ENCODE measurements around the gene AATK.

AATK gene

DNA sequence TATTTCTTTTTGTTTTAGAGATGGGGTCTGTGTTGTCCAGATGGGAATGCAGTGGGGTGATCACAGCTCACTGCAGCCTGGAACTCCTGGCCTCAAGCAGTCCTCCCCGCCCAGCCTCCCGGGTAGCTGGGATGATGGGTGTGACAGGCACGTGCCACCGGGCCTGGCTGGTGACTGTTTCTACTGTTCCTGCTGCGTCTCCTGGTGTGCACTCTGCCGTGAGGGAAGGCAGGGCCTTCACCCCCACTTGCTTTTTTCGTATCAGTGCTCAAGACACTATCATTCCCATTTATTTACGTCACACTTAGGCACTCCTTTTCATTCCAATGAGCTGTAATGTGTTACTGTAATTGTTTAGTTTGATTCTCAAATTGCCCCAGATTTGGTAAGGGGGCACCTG, 26.0 kb downstream of the AATK start:
- no peak for DNase-seq

DNA sequence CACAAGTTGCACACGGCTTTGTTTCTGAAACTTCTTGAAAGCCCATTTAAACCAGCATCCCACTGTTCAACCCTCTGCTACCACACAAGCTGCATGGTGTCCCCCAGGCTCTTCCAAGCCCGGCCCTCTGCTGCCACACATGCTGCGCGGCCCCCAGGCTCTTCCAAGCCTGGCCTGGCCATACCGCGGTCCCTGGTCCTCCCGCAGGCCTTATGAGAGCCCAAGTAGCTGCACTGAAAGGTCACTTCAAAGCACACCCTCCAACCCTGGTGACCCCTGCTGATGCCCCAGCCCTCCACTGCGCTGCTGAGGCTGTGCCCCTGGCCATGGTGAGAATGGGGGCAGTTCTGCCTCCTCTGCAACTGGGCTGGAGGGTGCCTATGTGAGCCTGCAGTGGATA, 26.6 kb downstream of the AATK start:
- no peak for DNase-seq

DNA sequence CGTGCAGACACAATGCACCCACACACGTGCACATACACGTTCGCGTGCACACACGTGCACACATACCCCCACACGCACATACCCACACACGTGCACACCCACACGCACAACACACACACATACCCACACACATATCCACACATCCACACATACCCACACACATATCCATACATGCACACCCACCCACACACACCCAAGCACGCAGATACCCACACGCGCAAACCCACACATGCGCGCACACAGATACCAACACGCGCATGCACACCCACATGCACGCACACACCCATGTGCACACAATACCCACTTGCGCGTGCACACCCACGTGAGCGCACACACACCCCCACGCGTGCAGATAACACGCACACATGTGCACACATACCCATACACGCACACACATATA, 27.5 kb downstream of the AATK start:
- DNase-seq: no peak

DNA sequence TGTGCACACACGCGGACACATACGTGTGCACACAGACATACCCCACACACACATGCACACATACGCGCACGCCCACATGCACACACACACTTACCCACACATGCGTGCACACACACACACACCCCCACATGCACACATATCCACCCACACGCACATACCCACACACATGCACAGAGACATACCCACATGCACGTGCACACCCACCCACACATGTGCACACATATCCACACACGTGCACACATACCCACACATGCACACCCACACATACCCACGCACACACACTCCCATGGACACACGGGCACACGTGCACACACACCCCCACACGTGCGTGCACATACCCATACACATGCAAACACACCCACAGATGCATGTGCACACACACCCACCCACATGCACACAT, 27.9 kb downstream of the AATK start:
- DNase-seq: no peak

DNA sequence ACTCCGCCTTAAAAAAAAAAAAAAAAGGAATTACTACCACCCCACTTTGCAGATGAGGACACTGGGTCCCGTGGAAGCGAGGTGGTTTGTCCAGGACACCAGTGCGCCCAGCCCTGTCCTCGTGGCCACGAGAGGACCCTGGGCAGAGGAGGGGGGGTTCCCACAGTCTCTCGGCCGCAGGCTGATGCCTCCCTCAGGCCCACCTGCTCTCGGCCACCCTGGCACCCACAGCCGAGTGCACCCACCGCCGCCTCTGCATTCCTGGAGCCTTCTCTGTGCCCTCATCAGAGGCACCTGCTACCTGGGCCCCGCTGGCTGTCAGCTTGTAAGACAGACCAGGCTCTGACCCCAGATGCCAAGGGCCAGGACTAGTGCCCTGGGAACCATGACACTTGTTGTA, 28.8 kb downstream of the AATK start:
- no peak for DNase-seq

DNA sequence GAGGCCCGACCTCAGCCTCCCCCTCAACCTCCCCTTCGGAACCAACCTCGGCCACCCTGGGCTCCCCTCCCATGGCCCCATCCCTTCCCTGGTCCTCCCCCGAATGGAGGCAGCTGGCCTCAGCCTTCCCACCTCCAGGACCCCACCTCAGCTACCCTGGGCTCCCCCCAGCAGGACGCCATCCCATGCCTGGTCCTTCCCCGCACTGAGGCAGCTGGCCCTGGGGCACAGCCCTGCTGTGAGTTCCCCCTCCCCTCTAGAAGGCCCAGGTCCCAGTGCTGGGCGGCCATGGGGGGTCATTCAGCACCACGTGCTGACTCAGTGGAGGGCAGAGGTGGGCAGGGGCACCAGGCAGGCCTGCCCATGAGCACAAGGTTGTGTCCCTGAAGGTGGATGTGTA, 29.7 kb downstream of the AATK start:
- no peak for DNase-seq

DNA sequence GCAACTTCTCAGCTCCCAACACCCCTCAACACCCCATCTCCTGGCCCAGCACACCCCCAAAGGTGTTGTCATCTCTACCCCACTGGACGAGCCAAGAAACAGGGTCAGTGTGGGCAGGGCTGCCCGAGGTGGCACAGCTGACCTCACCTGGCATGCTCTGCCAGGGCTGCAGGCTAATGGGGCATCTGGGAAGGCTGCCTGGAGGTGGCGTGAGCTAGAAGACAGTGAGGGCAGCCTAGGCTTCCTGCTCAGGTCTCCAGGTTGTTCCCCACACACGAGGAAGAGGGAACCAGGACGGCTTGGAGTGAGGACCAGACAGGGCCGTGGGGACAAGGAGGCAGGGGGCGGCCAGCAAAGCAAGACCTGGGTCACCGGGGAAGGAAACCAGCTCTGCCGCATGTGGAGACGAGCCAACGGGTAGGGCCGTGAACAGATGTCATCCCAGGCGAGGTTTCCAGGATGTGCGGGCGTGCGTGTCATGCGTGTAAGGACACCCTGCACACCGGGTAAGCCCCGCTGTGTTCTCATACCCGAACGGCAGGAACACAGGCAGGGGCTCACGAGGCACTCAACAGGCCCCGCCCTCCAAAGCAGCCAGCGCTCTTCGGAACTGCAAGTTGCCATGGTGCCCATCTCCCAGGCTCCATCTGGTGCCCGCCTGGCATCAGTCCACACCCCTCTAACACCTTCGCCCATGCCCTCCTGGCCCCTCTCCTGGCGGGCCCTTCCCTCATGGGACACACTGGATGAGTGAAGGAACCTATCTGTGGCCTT, 30.3 kb downstream of the AATK start:
- DNase-seq: no peak

DNA sequence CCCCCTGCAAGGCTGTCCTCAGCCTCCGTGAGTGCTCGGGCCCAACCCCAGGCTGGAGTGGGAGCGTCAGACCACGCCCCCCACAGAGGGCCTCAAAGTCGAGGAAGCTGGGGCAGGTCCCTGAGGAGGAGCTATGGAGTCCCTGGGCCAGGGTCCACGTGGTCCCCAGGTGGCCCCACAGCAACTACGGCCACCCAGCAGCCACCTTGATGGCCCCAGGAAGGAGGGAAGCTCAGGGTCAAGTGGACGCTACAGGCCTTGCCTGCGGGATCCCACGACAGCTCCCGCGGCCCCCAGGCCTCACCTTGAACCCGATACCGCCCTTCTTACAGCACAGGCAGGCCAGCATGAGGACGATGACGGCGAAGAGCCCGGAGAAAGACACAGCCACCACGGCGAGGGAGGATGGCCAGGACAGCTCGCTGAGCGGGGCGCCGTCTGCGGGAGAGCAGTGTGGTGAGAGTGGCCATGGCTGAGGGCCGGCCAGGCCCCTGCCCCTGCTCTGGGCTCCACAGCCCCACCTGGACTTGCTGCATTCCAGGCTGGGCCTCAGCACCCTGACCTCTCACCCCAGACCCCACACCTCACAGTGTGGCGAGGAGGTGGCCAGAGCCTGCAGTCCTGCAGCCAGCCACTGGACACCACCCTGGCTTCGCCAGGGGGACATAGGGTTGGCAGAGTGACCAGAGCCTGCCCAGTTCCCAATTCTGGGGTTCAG, 31.8 kb downstream of the AATK start:
- DNase-seq: no peak

DNA sequence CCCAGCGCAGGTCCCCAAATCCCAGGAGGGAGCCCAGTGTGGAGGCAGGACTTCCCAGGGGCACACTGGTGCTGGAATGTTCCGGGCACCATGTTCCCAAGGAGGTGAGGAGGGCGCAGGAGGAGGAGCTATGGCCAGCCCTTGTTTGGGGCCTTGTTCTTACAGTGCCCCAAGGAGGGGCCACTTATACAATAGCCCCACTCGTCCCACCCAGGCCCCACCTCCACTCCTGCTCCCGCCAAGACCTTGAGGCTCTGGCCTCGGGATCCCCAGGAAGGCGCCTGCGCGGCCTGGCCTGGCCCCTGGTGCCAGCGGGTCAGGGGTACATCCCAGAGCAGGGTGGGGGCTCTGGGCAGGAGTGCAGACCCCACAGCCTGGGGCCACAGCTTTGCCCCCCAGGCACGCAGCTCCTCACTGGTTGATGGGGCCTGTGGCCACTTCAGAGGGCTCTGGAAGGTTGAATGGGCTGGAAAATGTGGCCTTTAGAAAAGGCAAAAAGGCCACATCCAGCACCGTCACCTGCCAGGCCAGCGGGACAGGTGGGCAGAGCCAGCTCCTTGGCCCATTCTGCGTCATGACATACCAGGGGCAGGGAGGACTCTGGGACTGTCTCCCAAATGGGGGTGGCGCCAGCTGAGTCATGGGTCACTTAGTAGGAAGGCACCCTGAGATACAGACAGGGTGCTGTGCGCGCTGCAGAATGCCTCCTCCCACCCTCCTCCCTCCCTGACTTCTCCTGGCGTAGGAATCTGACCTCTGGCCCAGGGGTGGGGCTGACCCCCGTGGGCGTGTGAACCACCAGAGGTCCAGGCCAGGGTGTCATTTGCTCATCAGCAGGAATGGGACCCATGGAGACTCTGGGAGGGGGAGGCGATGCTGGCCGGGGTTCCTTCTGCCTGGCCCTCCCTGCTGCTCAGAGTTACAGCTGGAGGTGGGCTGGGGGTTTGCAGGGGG, 33.0 kb downstream of the AATK start:
- DNase-seq: no peak

DNA sequence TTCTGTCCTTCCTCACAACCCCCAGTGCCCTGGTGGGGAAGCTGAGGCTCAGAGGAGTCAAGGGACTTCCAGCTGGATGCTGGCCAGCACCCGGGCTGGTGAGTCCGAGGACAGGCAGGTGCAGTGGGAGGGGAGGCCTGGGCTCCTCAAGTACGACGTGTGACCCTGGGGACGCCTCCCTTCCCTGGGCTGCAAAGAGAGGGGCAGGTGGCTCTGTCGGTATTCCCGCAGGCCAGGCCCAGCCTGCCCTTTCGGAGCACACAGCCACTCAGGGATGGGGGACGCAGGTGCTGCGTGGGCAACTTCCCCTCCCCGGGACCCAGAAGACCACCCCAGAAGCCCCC, 33.9 kb downstream of the AATK start:
- DNase-seq: no peak

DNA sequence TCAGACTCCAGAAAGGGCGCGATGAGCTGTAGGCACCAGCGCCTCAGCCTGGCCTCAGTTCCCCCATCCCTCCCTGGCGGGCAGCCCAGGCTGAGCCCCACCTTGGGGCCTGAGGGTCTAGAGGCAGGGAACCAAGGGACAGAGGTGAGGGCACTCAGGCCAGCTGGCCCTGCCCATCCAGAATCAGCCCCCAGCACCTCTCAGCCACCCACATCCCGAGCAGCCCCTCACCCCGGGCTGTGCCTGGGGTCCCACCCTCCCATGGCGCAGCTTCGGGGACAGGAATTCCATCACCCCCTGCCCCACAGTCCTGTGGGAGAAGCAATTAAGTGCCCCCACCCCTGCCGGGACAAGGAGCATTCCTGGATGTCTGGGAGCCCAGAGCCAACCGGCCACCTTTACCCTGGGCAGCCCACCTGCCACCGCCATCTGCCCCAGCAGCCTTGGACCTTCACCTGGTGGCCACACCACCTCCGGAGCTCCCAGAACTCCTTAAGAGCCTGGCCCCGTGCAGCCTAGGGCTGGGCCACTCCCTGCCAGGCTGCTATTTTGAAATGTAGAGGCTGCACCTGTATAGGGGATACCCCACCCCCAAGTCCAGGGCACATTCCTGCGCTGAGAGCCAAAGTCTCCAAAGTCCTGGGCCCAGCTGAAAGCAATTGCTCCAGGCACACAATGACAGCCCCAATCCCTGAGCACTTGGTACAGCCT, 34.4 kb downstream of the AATK start:
- DNase-seq: no peak

DNA sequence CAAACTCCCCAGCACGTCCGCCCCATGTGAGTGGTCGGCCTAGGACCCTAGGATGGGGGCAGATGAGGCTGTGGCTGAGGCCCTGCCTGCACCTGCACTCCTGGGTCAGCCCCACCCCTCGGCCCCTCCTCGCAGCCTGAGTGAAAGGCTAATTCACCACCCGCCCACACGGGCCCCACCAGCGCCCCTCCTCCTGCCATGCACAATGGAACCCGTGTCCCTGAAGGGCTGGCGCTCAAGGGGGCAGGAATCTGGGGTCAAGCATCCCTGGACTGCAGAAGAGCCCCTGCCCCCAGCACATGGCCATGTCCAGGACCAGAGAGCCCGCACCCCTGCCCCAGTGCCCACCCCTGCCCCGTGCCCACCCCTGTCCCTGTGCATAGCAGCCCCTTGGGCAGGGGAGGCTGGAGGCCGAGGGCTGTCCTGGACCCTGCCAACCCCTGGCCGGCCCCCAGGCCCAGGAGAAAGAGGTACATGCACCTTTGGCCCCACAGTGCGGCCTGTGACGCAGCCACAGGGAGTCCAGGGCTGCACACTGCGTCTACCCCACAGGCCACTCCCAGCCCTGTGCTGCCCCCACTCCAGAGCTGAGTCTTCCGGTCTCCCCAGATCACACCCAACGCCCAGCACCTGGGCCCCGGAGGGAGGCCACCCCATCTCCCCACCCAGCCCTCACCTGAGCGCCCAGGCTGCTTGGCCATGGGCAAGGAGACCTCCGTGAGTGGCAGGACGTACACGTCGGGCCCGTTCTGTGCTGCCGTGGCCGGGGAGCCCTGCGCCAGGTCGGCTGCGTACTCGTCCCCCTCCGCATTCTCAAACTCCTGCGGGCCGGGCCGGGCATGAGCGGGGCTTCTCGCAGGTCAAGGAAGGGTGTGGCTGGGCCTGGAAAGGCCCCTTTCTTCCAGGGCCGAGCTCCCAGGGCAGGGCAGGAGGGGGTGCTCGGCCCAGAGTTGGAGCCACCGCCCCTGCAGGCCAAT, 35.3 kb downstream of the AATK start:
- DNase-seq: no peak

DNA sequence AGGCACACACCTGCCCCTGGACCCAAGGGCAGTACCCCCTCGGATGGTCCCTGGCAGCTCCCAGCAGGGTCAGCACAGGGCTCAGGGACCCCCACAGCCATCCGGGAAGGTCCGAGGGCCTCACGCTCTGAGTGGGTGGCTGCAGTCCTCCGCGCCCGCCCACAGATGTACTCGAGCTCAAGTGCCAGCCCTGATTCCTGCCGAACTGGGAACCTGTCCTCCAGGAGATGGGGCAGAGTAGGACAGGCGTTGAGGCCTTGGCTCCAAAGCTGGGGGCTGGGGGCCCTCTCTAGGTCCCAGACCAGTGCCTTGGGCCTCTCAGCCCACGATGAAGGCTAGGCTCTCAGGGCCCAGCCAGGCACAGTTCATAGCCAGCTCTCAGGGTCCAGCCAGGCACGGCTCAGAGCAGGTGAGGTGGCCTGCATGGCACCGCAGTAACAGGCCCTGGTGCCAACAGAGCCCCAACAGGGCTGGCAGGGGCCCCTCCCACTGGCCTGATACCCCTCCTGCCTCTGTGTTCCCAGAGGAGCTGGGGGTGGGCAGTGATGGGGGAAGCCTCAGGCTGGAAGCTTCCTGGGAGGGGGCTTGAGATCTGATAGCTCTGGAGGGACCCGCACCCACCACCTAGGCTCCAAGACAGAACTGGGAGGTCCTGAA, 36.2 kb downstream of the AATK start:
- no peak for DNase-seq

DNA sequence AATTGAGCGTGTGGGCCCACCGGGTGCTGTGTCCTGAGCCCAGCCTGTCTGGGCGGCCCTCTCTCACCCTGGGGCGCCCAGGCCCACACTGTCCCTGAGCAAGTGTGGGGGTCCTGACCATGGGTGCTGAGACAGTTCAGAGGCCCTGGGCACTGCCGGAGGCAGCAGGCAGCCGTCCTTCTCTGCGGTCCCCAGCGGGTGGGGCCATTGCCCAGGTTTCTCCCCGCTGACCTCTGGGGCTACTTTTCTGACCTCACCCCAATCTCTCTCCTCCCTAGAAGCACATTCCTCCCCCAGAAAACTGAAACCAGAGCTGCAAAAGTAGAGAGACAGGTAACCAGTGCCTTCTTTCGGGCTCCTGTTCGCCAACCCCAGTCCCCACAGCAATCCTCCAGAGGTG, 36.7 kb downstream of the AATK start:
- no peak for DNase-seq

DNA sequence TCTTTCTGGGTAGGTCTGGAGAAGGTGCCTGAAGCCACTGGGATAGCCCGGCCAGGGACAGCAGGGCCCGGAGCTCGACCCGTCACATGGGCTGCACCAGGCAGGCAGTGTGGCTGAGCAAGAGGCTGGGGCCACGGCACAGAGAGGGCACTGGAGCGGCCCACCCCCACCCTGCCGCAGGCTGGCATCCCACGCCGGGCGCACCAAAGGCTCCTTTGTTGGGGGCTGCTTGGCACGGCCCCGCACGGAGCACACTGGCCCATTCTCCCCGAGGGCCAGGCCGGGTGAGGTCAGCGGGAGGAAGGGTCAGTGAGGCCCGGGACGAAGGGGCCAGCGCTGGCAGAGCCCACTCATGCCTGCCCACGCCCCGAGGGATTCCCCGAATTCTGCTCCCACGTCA, 37.2 kb downstream of the AATK start:
- no peak for DNase-seq

DNA sequence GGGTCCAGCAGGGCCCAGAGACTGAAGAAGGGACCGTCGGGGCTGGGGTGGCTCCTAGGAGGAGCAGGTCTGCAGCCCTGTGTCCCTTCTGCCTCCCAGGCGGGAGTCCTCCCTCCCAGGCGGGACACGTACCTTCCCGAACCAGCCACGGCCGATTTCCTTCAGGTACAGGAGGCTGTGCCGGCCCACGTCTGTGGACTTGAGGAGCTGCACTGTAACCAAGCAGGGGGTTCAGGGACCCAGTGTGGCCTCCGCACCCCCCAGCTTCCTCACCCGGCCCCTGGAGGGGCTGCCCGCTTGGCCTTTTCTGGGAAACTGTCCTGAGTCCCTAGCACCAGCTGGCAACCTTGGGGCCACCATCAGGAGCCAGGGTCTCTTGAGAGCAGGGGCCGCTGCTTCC, 37.7 kb downstream of the AATK start:
- DNase-seq: no peak

DNA sequence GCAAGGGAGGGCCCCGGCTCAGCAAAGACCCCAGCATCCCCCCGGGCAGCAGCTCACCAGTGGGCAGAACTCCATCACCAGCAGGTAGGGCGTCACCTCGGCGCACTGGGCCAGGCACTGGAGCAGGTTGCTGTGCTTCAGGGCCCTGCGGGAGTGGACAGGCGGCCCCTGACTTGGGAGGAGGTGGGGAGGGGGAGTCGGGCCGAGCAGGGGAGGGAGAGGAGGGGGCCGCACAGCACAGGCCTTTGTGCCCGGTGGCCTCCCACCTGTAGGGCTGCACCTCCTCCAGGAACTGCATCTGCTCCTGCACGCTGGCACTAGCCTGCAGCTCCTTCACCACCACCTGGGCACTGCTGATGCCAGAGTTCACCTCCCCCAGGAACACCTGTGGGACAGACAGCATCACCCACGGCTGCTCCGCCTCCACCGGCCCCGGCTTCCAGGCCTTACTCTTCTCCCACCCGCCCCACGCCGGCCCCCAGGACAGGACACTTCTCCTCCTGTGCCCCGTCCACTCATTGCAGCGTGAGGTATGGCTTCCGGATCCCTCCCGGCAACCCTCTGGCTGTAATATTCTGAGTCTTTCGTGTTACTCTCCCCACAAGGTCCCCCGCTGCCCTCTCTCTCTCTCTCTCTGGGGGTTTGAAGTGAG, 38.4 kb downstream of the AATK start:
- no peak for DNase-seq

DNA sequence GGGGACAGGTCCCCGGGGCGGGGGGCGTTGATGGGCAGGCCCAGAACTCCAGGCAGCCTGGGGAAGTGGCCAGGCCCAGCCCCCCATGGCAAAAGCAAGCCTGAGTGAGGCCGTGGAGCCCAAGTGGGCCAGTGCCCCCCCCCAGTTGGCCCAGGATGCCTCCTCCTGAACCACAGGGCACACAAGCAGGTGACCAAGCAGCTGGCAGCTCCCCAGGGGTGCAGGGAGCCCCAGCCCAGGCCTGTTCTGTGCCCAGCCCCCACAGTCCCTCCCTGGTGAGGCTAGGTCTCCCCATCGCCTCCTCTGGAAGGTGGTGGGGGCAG, 38.9 kb downstream of the AATK start:
- DNase-seq: no peak

DNA sequence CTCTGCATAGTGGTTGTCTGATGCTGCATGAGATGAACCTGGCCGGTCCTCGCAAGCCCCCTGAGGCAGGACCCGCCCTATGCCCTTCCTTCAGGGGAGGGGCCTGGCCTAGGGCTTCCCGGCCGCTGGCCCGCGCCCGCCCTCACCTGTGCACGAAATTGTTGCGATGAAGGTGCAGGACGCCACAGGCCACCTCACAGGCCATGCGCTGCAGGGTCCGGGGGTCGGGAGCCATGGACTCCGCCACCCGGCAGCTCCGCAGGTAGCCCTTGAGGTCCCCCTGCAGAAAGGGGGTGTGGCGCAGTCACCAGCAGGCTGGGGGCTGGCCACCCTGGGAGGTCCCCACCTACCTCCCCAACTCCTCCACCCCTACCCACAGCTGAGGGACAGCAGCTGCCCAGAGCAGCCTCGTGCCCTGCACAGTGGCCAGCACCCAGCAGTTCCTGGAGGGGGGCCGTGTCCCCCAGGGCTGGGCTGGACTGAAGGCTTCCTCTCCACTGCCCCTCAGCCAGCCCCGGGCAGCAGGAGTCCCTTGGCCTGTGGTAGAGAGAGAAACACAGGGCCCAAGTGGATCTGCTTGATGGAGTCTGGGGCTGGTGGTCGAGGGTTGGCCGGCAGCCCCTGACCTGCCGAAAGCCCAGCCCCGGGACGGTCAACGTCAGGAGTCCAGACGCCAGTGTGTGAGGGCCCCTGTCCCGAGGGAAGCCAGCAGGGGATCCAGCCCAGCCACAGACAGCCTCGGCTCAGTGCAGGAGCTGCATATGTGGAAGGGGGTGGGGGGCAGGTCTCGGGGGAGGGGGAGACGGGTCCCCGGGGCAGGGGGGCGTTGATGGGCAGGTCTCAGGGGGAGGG, 39.5 kb downstream of the AATK start:
- no peak for DNase-seq

DNA sequence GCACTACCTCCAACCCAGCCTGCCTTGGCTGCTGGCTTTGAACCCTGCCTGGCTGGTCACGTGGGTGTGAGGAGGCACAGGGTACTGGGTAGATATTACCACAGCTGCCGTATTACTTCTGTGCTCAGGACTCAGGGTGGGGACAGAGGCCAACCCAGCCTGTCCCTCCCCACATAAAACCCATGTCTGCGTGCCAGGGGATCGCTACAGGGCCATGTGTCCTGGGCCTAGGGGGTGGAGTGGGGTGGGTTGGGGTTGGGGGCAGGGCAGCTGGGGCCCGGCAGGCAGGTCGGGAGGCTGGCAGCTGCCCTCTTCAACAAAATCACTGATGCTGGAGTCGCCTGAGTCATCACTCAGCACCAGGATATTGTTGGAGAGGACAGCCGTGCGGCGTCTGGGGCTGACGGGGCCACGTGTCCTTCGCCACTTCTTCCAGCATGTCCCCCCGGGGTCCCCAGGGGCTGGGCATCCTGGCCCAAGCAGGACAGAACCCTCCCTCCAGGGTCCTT, 40.4 kb downstream of the AATK start:
- no peak for DNase-seq
